Measurements from ENCODE around the gene GRIK3.

Gene GRIK3

GRCh38 chr1:36880155-36881067 lies 153.9 kb downstream of the GRIK3 start:
- no peak overlapping the region for H3K4me3 ChIP-seq (replicated peaks; ENCODE audit: low read depth, low read length)
- TF ChIP-seq, protein P1, sequence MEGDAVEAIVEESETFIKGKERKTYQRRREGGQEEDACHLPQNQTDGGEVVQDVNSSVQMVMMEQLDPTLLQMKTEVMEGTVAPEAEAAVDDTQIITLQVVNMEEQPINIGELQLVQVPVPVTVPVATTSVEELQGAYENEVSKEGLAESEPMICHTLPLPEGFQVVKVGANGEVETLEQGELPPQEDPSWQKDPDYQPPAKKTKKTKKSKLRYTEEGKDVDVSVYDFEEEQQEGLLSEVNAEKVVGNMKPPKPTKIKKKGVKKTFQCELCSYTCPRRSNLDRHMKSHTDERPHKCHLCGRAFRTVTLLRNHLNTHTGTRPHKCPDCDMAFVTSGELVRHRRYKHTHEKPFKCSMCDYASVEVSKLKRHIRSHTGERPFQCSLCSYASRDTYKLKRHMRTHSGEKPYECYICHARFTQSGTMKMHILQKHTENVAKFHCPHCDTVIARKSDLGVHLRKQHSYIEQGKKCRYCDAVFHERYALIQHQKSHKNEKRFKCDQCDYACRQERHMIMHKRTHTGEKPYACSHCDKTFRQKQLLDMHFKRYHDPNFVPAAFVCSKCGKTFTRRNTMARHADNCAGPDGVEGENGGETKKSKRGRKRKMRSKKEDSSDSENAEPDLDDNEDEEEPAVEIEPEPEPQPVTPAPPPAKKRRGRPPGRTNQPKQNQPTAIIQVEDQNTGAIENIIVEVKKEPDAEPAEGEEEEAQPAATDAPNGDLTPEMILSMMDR (IDR thresholded peaks at IDR 0.05; ENCODE audit: low read depth, low read length, missing control alignments) = no peak
- no peak for DNase-seq (ENCODE audit: extremely low read depth, low read depth)

GRCh38 chr1:36879613-36880012 lies 154.7 kb downstream of the GRIK3 start:
- DNase-seq (ENCODE audit: extremely low read depth, low read depth) = no peak
- H3K4me3 ChIP-seq (replicated peaks; ENCODE audit: low read depth, low read length) = no peak overlapping the region
- TF ChIP-seq, protein P1 (IDR thresholded peaks at IDR 0.05; ENCODE audit: low read depth, low read length, missing control alignments) = no peak

GRCh38 chr1:36876990-36877389 lies 157.3 kb downstream of the GRIK3 start:
- no peak for DNase-seq (ENCODE audit: extremely low read depth, low read depth)
- TF ChIP-seq, protein P1 (IDR thresholded peaks at IDR 0.05; ENCODE audit: low read depth, low read length, missing control alignments) = no peak
- no peak overlapping the region for H3K4me3 ChIP-seq (replicated peaks; ENCODE audit: low read depth, low read length)

- DNase-seq (ENCODE audit: extremely low read depth, low read depth) = no peak
- H3K4me3 ChIP-seq (replicated peaks; ENCODE audit: low read depth, low read length) = no peak overlapping the region
- TF ChIP-seq, protein P1 (IDR thresholded peaks at IDR 0.05; ENCODE audit: low read depth, low read length, missing control alignments) = no peak
Observed at GRCh38 chr1:36874271-36875060, 159.8 kb downstream of the GRIK3 start.

GRCh38 chr1:36872858-36873257 lies 161.5 kb downstream of the GRIK3 start:
- TF ChIP-seq, protein P1 (IDR thresholded peaks at IDR 0.05; ENCODE audit: low read depth, low read length, missing control alignments) = no peak
- H3K4me3 ChIP-seq (replicated peaks; ENCODE audit: low read depth, low read length) = no peak overlapping the region
- no peak for DNase-seq (ENCODE audit: extremely low read depth, low read depth)

DNA sequence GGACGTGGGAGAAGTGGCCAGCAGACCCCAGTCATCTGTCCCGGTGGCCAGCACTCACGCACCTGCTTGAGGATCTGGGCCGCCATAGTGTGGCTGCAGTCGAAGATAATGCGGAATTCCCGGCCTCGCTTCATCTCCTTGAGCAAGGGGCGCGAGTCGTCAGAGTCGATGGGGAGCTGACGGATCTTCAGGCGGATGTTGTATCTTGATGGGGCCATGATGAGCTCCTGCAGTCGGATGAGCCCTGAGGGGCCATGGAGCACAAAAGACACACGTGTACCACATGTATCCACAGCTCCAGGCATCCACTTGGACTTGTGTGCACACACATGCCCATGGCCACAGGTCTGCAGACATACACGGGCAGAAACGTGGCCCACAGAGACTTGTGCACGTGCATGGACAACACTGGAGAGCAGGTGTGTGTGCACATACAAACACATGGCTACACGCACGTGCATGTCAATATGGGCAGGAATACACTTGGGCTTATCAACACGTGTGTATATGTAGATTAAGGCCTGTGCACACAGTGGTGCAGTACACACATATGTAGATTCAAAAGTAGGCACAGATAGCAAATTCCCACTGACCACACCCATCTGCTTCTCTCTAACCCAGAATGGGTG lies 162.1 kb downstream of the GRIK3 start:
- H3K4me3 ChIP-seq (replicated peaks; ENCODE audit: low read depth, low read length) = no peak overlapping the region
- TF ChIP-seq, protein P1 (IDR thresholded peaks at IDR 0.05; ENCODE audit: low read depth, low read length, missing control alignments) = no peak
- DNase-seq (ENCODE audit: extremely low read depth, low read depth) = no peak
